AG04449 (cell line): Measurements from ENCODE around the gene KCNQ1.

Experiments
- CTCF ChIA-PET: fragments of 350-600 bp; formaldehyde crosslinking; extraction: SDS; loops from one replicate; lab custom pipeline; 2021; ENCODE audit warnings: antibody characterized with exemption; lab: Yijun Ruan, JAX
- POLR2A ChIA-PET: fragments of 400-600, 350-600 bp; formaldehyde crosslinking; extraction: SDS; loops from one replicate; lab custom pipeline; 2020; ENCODE audit warnings: antibody characterized with exemption, inconsistent platforms; lab: Yijun Ruan, JAX
- DNase-seq: peaks from one replicate; pipeline ENCODE4 v3.0.0-alpha.2; 2010; ENCODE audit warnings: low read depth, low spot score
- H3K4me3 ChIP-seq: 2 replicates; pipeline ENCODE4 v1.5.1; 2011; ENCODE audit warnings: low read depth, mild to moderate bottlenecking, control low read depth, low read length
- CTCF ChIP-seq: IDR thresholded peaks from one replicate; pipeline ENCODE4 v1.5.1; 2011; ENCODE audit warnings: mild to moderate bottlenecking, moderate library complexity, low read length, control low read depth, inconsistent platforms; ENCODE audit not compliant: insufficient read depth; ENCODE audit errors: missing control alignments

KCNQ1 gene

GRCh38 chr11:2574043-2574552, 129.3 kb downstream of the KCNQ1 start:
- ChIA-PET CTCF (no interaction called here), POLR2A (no interaction called here)
- DNase-seq: no peak
- no peak overlapping the region for H3K4me3 ChIP-seq
- TF ChIP-seq CTCF: no peak

- no peak overlapping the region for H3K4me3 ChIP-seq
- TF ChIP-seq CTCF: no peak
- DNase-seq: no peak
- ChIA-PET CTCF (no interaction called here), POLR2A (no interaction called here)
Measured at GRCh38 chr11:2574553-2575535, 130.0 kb downstream of the KCNQ1 start.

- CTCF ChIA-PET: no interaction called here
- no peak for DNase-seq
- TF ChIP-seq CTCF: no peak
- no peak overlapping the region for H3K4me3 ChIP-seq
- POLR2A ChIA-PET: no interaction called here
Measured at GRCh38 chr11:2575591-2576051, 130.8 kb downstream of the KCNQ1 start.

- ChIA-PET POLR2A (no interaction called here), CTCF (no interaction called here)
- TF ChIP-seq CTCF: no peak
- H3K4me3 ChIP-seq: no peak overlapping the region
- no peak for DNase-seq
Measured at GRCh38 chr11:2576111-2576510, 131.3 kb downstream of the KCNQ1 start.

GRCh38 chr11:2576549-2576948, 131.7 kb downstream of the KCNQ1 start:
- ChIA-PET POLR2A (no interaction called here), CTCF (no interaction called here)
- no peak for TF ChIP-seq CTCF
- DNase-seq: no peak
- H3K4me3 ChIP-seq: no peak overlapping the region

- CTCF ChIA-PET: no interaction called here
- POLR2A ChIA-PET: no interaction called here
- DNase-seq: no peak
- H3K4me3 ChIP-seq: no peak overlapping the region
- no peak for TF ChIP-seq CTCF
Measured at GRCh38 chr11:2577031-2577990, 132.5 kb downstream of the KCNQ1 start.
